OCI-LY1 (cell line): ENCODE results near the gene HOXB6.

Source experiments
- H2AFZ ChIP-seq: fragments of 200-600 bp; sonication (generic), shearing (Covaris generic); 2 replicates; pipeline ENCODE4 v1.6.0; 2014; ENCODE audit warnings: antibody characterized with exemption, mild to moderate bottlenecking, low read length
- H3F3A ChIP-seq: fragments of 200-600 bp; sonication (generic), shearing (Covaris generic); 2 replicates; pipeline ENCODE4 v1.6.0; 2014; ENCODE audit warnings: mild to moderate bottlenecking, antibody characterized with exemption, low read length, moderate library complexity; ENCODE audit not compliant: insufficient read depth
- H3K27ac ChIP-seq: fragments of 200-600 bp; sonication (generic); 2 replicates; pipeline ENCODE4 v1.5.1; 2014; ENCODE audit warnings: low read length, mixed run types, mild to moderate bottlenecking, low read depth; ENCODE audit not compliant: poor library complexity, severe bottlenecking
- H3K27me3 ChIP-seq: fragments of 200-600 bp; sonication (generic); 2 replicates; pipeline ENCODE4 v1.6.0; 2014; ENCODE audit warnings: antibody characterized with exemption, mild to moderate bottlenecking, low read length, moderate library complexity; ENCODE audit not compliant: insufficient read depth
- H3K36me3 ChIP-seq: fragments of 200-600 bp; sonication (generic); 2 replicates; pipeline ENCODE4 v1.6.1; 2014; ENCODE audit warnings: mild to moderate bottlenecking, antibody characterized with exemption, low read length, moderate library complexity, mixed read lengths; ENCODE audit not compliant: insufficient read depth
- H3K4me1 ChIP-seq: fragments of 200-600 bp; sonication (generic); 2 replicates; pipeline ENCODE4 v1.5.1; 2014; ENCODE audit warnings: mild to moderate bottlenecking, low read length, moderate library complexity; ENCODE audit not compliant: insufficient read depth, severe bottlenecking
- H3K4me2 ChIP-seq: fragments of 200-600 bp; sonication (generic), shearing (Covaris generic); 2 replicates; pipeline ENCODE4 v1.6.1; 2014; ENCODE audit warnings: low read length
- H3K4me3 ChIP-seq: fragments of 200-600 bp; sonication (generic); 2 replicates; pipeline ENCODE4 v1.5.1; 2014; ENCODE audit warnings: low read length, low read depth, mild to moderate bottlenecking, mixed read lengths; ENCODE audit not compliant: poor library complexity, severe bottlenecking
- H3K79me2 ChIP-seq: fragments of 200-600 bp; shearing (Covaris generic); 2 replicates; pipeline ENCODE4 v1.6.1; 2016; ENCODE audit warnings: mixed run types, low read length, mixed read lengths; ENCODE audit not compliant: insufficient read depth
- H3K9ac ChIP-seq: fragments of 200-600 bp; sonication (generic), shearing (Covaris generic); 2 replicates; pipeline ENCODE4 v1.6.1; 2014; ENCODE audit warnings: mild to moderate bottlenecking, low read length, mixed read lengths
- H3K9me2 ChIP-seq: fragments of 200-600 bp; sonication (generic), shearing (Covaris generic); 2 replicates; pipeline ENCODE4 v1.6.1; 2014; ENCODE audit warnings: low read depth, mild to moderate bottlenecking, low read length, mixed read lengths
- H3K9me3 ChIP-seq: fragments of 200-600 bp; shearing (Covaris generic); 2 replicates; pipeline ENCODE4 v1.6.1; 2014; ENCODE audit warnings: low read length, mixed read lengths
- H4K20me1 ChIP-seq: fragments of 200-600 bp; sonication (generic), shearing (Covaris generic); 2 replicates; pipeline ENCODE4 v1.6.0; 2016; ENCODE audit warnings: mild to moderate bottlenecking, low read length; ENCODE audit not compliant: insufficient read depth
- EZH2 ChIP-seq: fragments of 200-600 bp; sonication (generic), shearing (Covaris generic); IDR thresholded peaks from 2 replicates; pipeline ENCODE4 v1.8.0; 2017; ENCODE audit warnings: borderline replicate concordance, mixed run types, mild to moderate bottlenecking, antibody characterized with exemption, low read length, moderate library complexity, mixed read lengths
- TF ChIP-seq, protein P1 (sequence below): fragments of 200-600 bp; sonication (generic), shearing (Covaris generic); IDR thresholded peaks from 2 replicates; pipeline ENCODE4 v1.5.1; 2017; ENCODE audit warnings: mild to moderate bottlenecking, antibody characterized with exemption, low read length, moderate library complexity, mixed read lengths

Gene HOXB6

DNA sequence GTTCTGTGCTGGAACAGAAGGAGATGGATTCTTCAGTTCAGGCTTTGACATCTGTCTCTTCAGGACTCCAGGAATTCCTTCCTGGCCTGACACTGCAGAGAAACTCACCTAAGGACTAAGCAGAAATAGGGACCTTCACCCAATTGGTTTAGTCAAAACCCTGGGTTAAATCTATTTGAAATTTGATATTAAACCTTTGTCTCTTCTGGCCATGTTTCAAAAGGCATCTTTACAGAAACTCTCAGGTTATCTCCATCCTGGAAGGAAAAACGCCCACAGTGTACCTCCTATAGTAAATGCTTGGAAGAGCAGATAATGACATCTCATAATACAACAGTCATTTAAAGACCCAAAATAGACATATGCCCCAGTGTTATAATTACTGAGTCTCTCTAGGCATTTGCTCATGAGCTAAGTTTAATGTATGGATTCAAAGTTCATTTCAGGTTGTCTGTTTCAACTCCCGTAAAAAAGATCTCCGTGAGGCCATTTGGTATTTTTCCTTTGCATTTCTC is 21.0 kb downstream of the HOXB6 start:
- Histone ChIP-seq H3K79me2 (no peaks in the 10 kb centered on the region), H3F3A (no peaks in the 10 kb centered on the region), H3K36me3 (no peaks in the 10 kb centered on the region), H4K20me1 (no peaks in the 10 kb centered on the region), H3K4me3 (no peak overlapping the region), H3K4me2 (no peak overlapping the region), H3K4me1 (peaks cover 7% of the 10 kb centered on the region), H3K9me2 (no peaks in the 10 kb centered on the region), H3K27me3 (0 out of 2 replicates have a peak, but pooled peaks cover 6% of the 10 kb centered on the region), H3K9me3 (no peaks in the 10 kb centered on the region), H3K27ac (no peak overlapping the region), H2AFZ (no peak overlapping the region), H3K9ac (no peak overlapping the region)
- TF ChIP-seq EZH2 = no peak
- TF ChIP-seq, protein P1, sequence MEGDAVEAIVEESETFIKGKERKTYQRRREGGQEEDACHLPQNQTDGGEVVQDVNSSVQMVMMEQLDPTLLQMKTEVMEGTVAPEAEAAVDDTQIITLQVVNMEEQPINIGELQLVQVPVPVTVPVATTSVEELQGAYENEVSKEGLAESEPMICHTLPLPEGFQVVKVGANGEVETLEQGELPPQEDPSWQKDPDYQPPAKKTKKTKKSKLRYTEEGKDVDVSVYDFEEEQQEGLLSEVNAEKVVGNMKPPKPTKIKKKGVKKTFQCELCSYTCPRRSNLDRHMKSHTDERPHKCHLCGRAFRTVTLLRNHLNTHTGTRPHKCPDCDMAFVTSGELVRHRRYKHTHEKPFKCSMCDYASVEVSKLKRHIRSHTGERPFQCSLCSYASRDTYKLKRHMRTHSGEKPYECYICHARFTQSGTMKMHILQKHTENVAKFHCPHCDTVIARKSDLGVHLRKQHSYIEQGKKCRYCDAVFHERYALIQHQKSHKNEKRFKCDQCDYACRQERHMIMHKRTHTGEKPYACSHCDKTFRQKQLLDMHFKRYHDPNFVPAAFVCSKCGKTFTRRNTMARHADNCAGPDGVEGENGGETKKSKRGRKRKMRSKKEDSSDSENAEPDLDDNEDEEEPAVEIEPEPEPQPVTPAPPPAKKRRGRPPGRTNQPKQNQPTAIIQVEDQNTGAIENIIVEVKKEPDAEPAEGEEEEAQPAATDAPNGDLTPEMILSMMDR = no peak

GRCh38 chr17:48582750-48583069 is 22.1 kb downstream of the HOXB6 start:
- Histone ChIP-seq H3K79me2 (no peaks in the 10 kb centered on the region), H3K9me2 (no peaks in the 10 kb centered on the region), H3K27ac (no peak overlapping the region), H3K9me3 (no peaks in the 10 kb centered on the region), H3K27me3 (0 out of 2 replicates have a peak, but pooled peaks cover 6% of the 10 kb centered on the region), H3K4me1 (peaks cover 7% of the 10 kb centered on the region), H3K4me3 (no peak overlapping the region), H2AFZ (no peak overlapping the region), H3K4me2 (no peak overlapping the region), H3F3A (no peaks in the 10 kb centered on the region), H3K9ac (no peak overlapping the region), H4K20me1 (no peaks in the 10 kb centered on the region), H3K36me3 (no peaks in the 10 kb centered on the region)
- TF ChIP-seq, protein P1 = no peak
- no peak for TF ChIP-seq EZH2

GRCh38 chr17:48579760-48580554 is 24.8 kb downstream of the HOXB6 start:
- Histone ChIP-seq H3K27me3 (0 out of 2 replicates have a peak, but pooled peaks cover 6% of the 10 kb centered on the region), H3K79me2 (no peaks in the 10 kb centered on the region), H3K27ac (no peak overlapping the region), H3K4me1 (no peaks in the 10 kb centered on the region), H3K9me3 (no peaks in the 10 kb centered on the region), H2AFZ (no peak overlapping the region), H3K4me3 (no peak overlapping the region), H3K9ac (no peak overlapping the region), H3K4me2 (no peak overlapping the region), H4K20me1 (no peaks in the 10 kb centered on the region), H3F3A (no peaks in the 10 kb centered on the region), H3K36me3 (no peaks in the 10 kb centered on the region), H3K9me2 (no peaks in the 10 kb centered on the region)
- no peak for TF ChIP-seq EZH2
- TF ChIP-seq, protein P1 = no peak
